Calu3 (cell line): ENCODE results near the gene APPBP2. TPM values are rescaled to one million over a fixed set of nuclear protein-coding genes. Genes with fewer than 3 reads are reported as not detected.

Experiments used
- BruUV-seq: library from RNA; stranded (reverse); fragments of 400-500 nt; replicated peaks from 2 replicates; lab custom pipeline; 2021; lab: Mats Ljungman, UMichigan
- CTCF ChIA-PET: fragments of 300-600 bp; sonication (Branson Sonifier 250); formaldehyde crosslinking; loops from one replicate; lab custom pipeline; 2022; ENCODE audit warnings: antibody characterized with exemption; lab: Charles Lee
- DNase-seq: peaks from one replicate; pipeline ENCODE4 v3.0.0; 2022
- H3K27ac Mint-ChIP-seq: one replicate; pipeline ENCODE4 v1.8.0; 2022; ENCODE audit warnings: mixed read lengths; ENCODE audit not compliant: unreplicated experiment
- H3K27me3 Mint-ChIP-seq: one replicate; pipeline ENCODE4 v1.8.0; 2022; ENCODE audit warnings: mixed read lengths; ENCODE audit not compliant: unreplicated experiment
- H3K36me3 Mint-ChIP-seq: one replicate; pipeline ENCODE4 v1.8.0; 2022; ENCODE audit warnings: mild to moderate bottlenecking, moderate library complexity, mixed read lengths; ENCODE audit not compliant: insufficient read depth, unreplicated experiment
- H3K4me1 Mint-ChIP-seq: one replicate; pipeline ENCODE4 v1.8.0; 2022; ENCODE audit warnings: mild to moderate bottlenecking, low read depth, mixed read lengths; ENCODE audit not compliant: unreplicated experiment
- H3K4me3 Mint-ChIP-seq: one replicate; pipeline ENCODE4 v1.8.0; 2022; ENCODE audit warnings: mild to moderate bottlenecking, low read depth, moderate library complexity, mixed read lengths; ENCODE audit not compliant: unreplicated experiment
- H3K9me3 Mint-ChIP-seq: one replicate; pipeline ENCODE4 v1.8.0; 2022; ENCODE audit warnings: low read depth, mixed read lengths; ENCODE audit not compliant: unreplicated experiment
- intact Hi-C: fragments of 100-400 bp; cut with micrococcal nuclease; formaldehyde crosslinking; loops from one replicate; pipeline ENCODE4 v1.10.0; 2022; ENCODE audit not compliant: unreplicated experiment
- total RNA-seq: library from RNA; stranded (reverse); gene quantifications from 2 replicates; pipeline ENCODE4 v1.2.3, GENCODE V29; 2022
- TF ChIP-seq, protein P1 (sequence below): fragments of 200-600 bp; IDR thresholded peaks from one replicate; pipeline ENCODE4 v1.8.0; 2022; ENCODE audit warnings: antibody characterized with exemption; ENCODE audit not compliant: unreplicated experiment

The APPBP2 gene
- total RNA-seq, 1 experiment from 2014 or later, result 24.3 TPM

DNA sequence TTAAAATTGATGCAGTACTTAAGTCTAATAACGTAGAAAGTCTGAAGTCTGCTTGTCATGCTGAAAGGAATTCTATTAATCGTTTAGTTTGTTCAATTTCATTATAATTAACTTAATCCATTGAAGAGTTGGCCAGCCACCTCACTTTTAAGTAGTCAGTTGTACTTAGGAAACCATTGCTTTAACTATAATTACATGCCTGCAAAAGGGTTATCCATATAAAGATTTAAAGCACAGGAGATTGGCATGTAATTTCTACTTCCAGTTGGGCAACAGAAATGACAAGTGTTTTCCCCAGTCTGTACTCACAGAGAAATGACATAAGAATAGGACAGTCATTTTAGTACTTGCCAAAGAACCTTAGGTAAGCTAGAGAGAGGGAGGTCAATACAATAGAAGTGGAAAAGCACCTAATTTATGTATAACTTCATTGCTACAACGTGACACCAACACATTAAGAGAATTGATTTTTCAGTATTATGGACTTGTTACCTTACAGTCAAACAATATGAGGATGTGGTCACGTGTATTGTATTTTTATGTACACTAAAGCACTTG, 130.5 kb downstream of the APPBP2 start:
- Mint-ChIP-seq H3K27me3 (no peaks in the 10 kb centered on the region), H3K36me3 (peaks cover 27% of the 10 kb centered on the region), H3K4me1 (peaks cover 3% of the 10 kb centered on the region), H3K9me3 (no peaks in the 10 kb centered on the region), H3K4me3 (no peak overlapping the region), H3K27ac (no peak overlapping the region)
- CTCF ChIA-PET, result no interaction called here
- intact Hi-C loops, result no loop called here
- TF ChIP-seq, protein P1, sequence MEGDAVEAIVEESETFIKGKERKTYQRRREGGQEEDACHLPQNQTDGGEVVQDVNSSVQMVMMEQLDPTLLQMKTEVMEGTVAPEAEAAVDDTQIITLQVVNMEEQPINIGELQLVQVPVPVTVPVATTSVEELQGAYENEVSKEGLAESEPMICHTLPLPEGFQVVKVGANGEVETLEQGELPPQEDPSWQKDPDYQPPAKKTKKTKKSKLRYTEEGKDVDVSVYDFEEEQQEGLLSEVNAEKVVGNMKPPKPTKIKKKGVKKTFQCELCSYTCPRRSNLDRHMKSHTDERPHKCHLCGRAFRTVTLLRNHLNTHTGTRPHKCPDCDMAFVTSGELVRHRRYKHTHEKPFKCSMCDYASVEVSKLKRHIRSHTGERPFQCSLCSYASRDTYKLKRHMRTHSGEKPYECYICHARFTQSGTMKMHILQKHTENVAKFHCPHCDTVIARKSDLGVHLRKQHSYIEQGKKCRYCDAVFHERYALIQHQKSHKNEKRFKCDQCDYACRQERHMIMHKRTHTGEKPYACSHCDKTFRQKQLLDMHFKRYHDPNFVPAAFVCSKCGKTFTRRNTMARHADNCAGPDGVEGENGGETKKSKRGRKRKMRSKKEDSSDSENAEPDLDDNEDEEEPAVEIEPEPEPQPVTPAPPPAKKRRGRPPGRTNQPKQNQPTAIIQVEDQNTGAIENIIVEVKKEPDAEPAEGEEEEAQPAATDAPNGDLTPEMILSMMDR, result no peak
- no TSS peak for BruUV-seq
- DNase-seq, result no peak

DNA sequence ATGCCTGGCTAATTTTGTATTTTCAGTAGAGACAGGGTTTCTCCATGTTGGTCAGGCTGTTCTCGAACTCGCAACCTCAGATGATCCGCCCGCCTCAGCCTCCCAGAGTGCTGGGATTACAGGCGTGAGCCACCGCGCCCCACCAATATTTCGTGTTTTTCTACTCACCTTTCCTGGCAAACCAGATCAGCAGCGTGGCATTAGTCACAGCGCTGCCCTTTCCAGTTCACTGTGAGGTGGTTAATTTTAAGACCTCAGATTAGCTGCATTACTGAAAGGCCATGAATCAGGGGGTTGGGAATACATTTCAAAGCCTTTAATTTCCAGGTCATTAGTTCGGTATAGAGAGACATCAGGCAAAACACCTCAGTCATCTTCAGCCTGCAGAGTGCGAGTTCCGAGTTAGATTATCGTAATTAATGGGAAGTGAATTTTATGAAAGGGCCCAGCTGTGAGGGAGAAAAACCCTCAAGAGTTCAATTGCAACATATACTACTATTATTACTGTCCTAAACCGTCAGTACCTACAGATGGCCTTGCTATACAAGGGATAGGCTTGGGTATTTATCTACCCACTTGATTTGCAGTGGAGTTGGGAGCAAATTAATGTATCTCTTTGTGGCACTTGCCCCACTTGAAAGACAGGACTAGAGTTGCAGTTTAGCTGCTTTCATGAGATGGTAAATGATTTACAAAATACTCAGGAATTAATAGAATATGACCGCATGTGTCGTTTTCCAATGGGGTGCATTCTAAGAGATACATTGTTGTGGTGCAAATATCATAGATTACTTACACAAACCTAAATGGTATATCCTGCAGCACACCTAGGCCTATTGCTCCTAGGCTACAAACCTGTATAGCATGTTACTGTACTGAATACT, 132.0 kb downstream of the APPBP2 start:
- CTCF ChIA-PET, result no interaction called here
- intact Hi-C loops, result no loop called here
- no peak overlapping the region for H3K27ac Mint-ChIP-seq
- BruUV-seq, result no TSS peak
- peak; percentile 30 for DNase-seq
- H3K4me1 Mint-ChIP-seq, result peaks cover 11% of the 10 kb centered on the region
- no peak overlapping the region for H3K4me3 Mint-ChIP-seq
- TF ChIP-seq, protein P1, result no peak
- H3K9me3 Mint-ChIP-seq, result no peaks in the 10 kb centered on the region
- no peaks in the 10 kb centered on the region for H3K27me3 Mint-ChIP-seq
- peaks cover 33% of the 10 kb centered on the region for H3K36me3 Mint-ChIP-seq

Other genes with a start within 250 kb of the APPBP2 start
- 29.6 and 29.9 TPM in 2 replicates for gene USP32, start 134.1 kb downstream of the APPBP2 start, total RNA-seq
- gene CHCT1, start 103.8 kb downstream of the APPBP2 start, total RNA-seq, result not detected in 2 replicates
- 7.6 and 7.7 TPM in 2 replicates for gene PPM1D, start 74.0 kb upstream of the APPBP2 start, total RNA-seq
- gene BCAS3, start 151.6 kb upstream of the APPBP2 start, total RNA-seq, result 10.9 and 14.2 TPM in 2 replicates